SU-DHL-6 (cell line): Measurements from ENCODE around the gene MRGPRD.

Experiments used
- H2AFZ ChIP-seq: fragments of 200-600 bp; sonication (generic); 2 replicates; pipeline ENCODE4 v1.6.1; 2014; ENCODE audit warnings: low read depth, mild to moderate bottlenecking, moderate library complexity, mixed read lengths, antibody characterized with exemption, low read length; ENCODE audit not compliant: severe bottlenecking
- H3F3A ChIP-seq: fragments of 200-600 bp; shearing (Covaris generic); 2 replicates; pipeline ENCODE4 v1.6.0; 2016; ENCODE audit warnings: antibody characterized with exemption, mild to moderate bottlenecking; ENCODE audit not compliant: insufficient read depth
- H3K27ac ChIP-seq: fragments of 200-600 bp; sonication (generic); 2 replicates; pipeline ENCODE4 v1.5.1; 2016; ENCODE audit warnings: low read depth, mild to moderate bottlenecking, low read length, moderate library complexity, mixed read lengths
- H3K27me3 ChIP-seq: fragments of 200-600 bp; sonication (generic), shearing (Covaris generic); 2 replicates; pipeline ENCODE4 v1.6.0; 2014; ENCODE audit warnings: mild to moderate bottlenecking, low read length
- H3K36me3 ChIP-seq: fragments of 200-600 bp; sonication (generic); 2 replicates; pipeline ENCODE4 v1.6.1; 2014; ENCODE audit warnings: mild to moderate bottlenecking, low read length, mixed read lengths
- H3K4me2 ChIP-seq: fragments of 300-600, 200-600 bp; shearing (Covaris generic), sonication (generic); 2 replicates; pipeline ENCODE4 v1.6.0; 2014; ENCODE audit warnings: low read length, low read depth, mild to moderate bottlenecking; ENCODE audit not compliant: poor library complexity, severe bottlenecking
- H3K4me3 ChIP-seq: fragments of 200-600 bp; sonication (generic); 2 replicates; pipeline ENCODE4 v1.5.1; 2014; ENCODE audit warnings: antibody characterized with exemption, low read length, mild to moderate bottlenecking, mixed read lengths; ENCODE audit not compliant: insufficient read depth, poor library complexity, severe bottlenecking
- H3K79me2 ChIP-seq: fragments of 200-600 bp; sonication (generic); 2 replicates; pipeline ENCODE4 v1.6.1; 2014; ENCODE audit warnings: mild to moderate bottlenecking, low read length, moderate library complexity; ENCODE audit not compliant: insufficient read depth
- H3K9ac ChIP-seq: fragments of 200-600 bp; sonication (generic); 2 replicates; pipeline ENCODE4 v1.7.0; 2014; ENCODE audit warnings: mild to moderate bottlenecking, low read length
- H3K9me2 ChIP-seq: fragments of 200-600 bp; sonication (generic); replicated peaks from 2 replicates; pipeline ENCODE4 v1.6.1; 2014; ENCODE audit warnings: low read length; ENCODE audit not compliant: insufficient read depth
- H3K9me3 ChIP-seq: fragments of 200-600 bp; sonication (generic); 2 replicates; pipeline ENCODE4 v1.6.1; 2014; ENCODE audit warnings: low read length, mixed read lengths; ENCODE audit not compliant: insufficient read depth
- H4K20me1 ChIP-seq: fragments of 200-600 bp; sonication (generic); 2 replicates; pipeline ENCODE4 v1.6.1; 2014; ENCODE audit warnings: low read depth, mild to moderate bottlenecking, antibody characterized with exemption, low read length, moderate library complexity, mixed read lengths
- CTCF ChIP-seq: fragments of 200-600 bp; sonication (generic); IDR thresholded peaks from one replicate; pipeline ENCODE4 v1.5.1; 2017; ENCODE audit warnings: antibody characterized with exemption, mild to moderate bottlenecking, low read length, moderate library complexity; ENCODE audit not compliant: insufficient read depth, poor library complexity, severe bottlenecking
- EZH2phosphoT487 ChIP-seq: fragments of 200-600 bp; sonication (generic), shearing (Covaris generic); conservative IDR thresholded peaks from 2 replicates; pipeline ENCODE4 v1.6.1; 2018; ENCODE audit warnings: mild to moderate bottlenecking, antibody characterized with exemption, low read length, moderate library complexity, mixed read lengths

Gene MRGPRD

GRCh38 chr11:68979931-68980775 is 633 bp downstream of the MRGPRD start:
- Histone ChIP-seq H3K9me3 (no peaks in the 10 kb centered on the region), H3K27me3 (no peaks in the 10 kb centered on the region), H3K4me3 (no peak overlapping the region), H3K27ac (no peak overlapping the region), H3K36me3 (no peaks in the 10 kb centered on the region), H3K4me2 (no peak overlapping the region), H3F3A (no peaks in the 10 kb centered on the region), H4K20me1 (no peaks in the 10 kb centered on the region), H2AFZ (no peak overlapping the region), H3K9me2 (no peaks in the 10 kb centered on the region), H3K79me2 (no peaks in the 10 kb centered on the region), H3K9ac (no peak overlapping the region)
- TF ChIP-seq EZH2phosphoT487 (no peak), CTCF (no peak)

- Histone ChIP-seq H4K20me1 (no peaks in the 10 kb centered on the region), H3K79me2 (no peaks in the 10 kb centered on the region), H3K36me3 (no peaks in the 10 kb centered on the region), H3K9me3 (no peaks in the 10 kb centered on the region), H3K27me3 (no peaks in the 10 kb centered on the region), H3K4me2 (no peak overlapping the region), H3K9ac (no peak overlapping the region), H3K4me3 (no peak overlapping the region), H3K27ac (no peak overlapping the region), H2AFZ (no peak overlapping the region), H3K9me2 (no peaks in the 10 kb centered on the region), H3F3A (no peaks in the 10 kb centered on the region)
- TF ChIP-seq CTCF (no peak), EZH2phosphoT487 (no peak)
Observed at GRCh38 chr11:68978931-68979594, 1.7 kb downstream of the MRGPRD start.

- H3K4me3 ChIP-seq = no peak overlapping the region
- no peak overlapping the region for H3K4me2 ChIP-seq
- H2AFZ ChIP-seq = no peak overlapping the region
- no peaks in the 10 kb centered on the region for H3K36me3 ChIP-seq
- no peaks in the 10 kb centered on the region for H3K9me2 ChIP-seq
- no peak overlapping the region for H3K9ac ChIP-seq
- no peaks in the 10 kb centered on the region for H3K9me3 ChIP-seq
- no peaks in the 10 kb centered on the region for H3K27me3 ChIP-seq
- no peaks in the 10 kb centered on the region for H3K79me2 ChIP-seq
- no peak for TF ChIP-seq CTCF
- no peak for TF ChIP-seq EZH2phosphoT487
- H3F3A ChIP-seq = no peaks in the 10 kb centered on the region
- no peak overlapping the region for H3K27ac ChIP-seq
- H4K20me1 ChIP-seq = no peaks in the 10 kb centered on the region
Observed at GRCh38 chr11:68978626-68978930, 2.2 kb downstream of the MRGPRD start.
